Fibroblast of lung (primary cell): Measurements from ENCODE around the gene BHLHA9.

ENCODE experiments used
- EZH2 ChIP-seq: IDR thresholded peaks from 2 replicates; pipeline ENCODE4 v1.5.1; 2012; ENCODE audit warnings: low read length, control low read depth, mild to moderate bottlenecking; ENCODE audit errors: missing control alignments
- TF ChIP-seq, protein P1 (sequence below), 2 donors: IDR thresholded peaks in 1 of 2; conservative IDR thresholded peaks in 1 of 2; 1 replicate in 1 of 2; 2 replicates in 1 of 2; pipeline ENCODE4 v1.5.1; 2011 to 2012; ENCODE audit warnings: low read length in 2 of 2, control low read depth in 1 of 2, inconsistent platforms in 1 of 2, low read depth in 1 of 2, mild to moderate bottlenecking in 1 of 2

DNA sequence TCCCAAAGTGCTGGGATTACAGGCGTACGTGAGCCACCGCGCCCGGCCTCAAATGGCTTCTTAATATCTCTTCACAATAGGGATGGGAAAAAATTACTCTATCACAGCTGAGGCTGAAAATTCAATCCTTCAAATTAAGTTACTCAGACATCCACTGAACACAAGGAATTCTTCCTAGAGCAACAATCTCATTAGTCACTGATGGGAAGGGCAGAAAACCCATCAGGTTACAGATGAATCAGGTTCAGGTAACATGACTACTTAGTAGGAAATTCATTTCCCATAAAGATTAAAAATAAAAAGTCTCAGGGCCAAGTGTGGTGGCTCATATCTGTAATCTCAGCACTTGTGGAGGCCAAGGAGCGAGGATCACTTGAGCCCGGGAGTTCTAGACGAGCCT, 47.9 kb upstream of the BHLHA9 start:
- TF ChIP-seq, protein P1, sequence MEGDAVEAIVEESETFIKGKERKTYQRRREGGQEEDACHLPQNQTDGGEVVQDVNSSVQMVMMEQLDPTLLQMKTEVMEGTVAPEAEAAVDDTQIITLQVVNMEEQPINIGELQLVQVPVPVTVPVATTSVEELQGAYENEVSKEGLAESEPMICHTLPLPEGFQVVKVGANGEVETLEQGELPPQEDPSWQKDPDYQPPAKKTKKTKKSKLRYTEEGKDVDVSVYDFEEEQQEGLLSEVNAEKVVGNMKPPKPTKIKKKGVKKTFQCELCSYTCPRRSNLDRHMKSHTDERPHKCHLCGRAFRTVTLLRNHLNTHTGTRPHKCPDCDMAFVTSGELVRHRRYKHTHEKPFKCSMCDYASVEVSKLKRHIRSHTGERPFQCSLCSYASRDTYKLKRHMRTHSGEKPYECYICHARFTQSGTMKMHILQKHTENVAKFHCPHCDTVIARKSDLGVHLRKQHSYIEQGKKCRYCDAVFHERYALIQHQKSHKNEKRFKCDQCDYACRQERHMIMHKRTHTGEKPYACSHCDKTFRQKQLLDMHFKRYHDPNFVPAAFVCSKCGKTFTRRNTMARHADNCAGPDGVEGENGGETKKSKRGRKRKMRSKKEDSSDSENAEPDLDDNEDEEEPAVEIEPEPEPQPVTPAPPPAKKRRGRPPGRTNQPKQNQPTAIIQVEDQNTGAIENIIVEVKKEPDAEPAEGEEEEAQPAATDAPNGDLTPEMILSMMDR (conservative IDR thresholded peaks at IDR 0.05 in 1 of 2, IDR thresholded peaks at IDR 0.05 in 1 of 2; ENCODE audit: low read depth in 1 of 2, low read length in 2 of 2), result no peak
- no peak for TF ChIP-seq EZH2
